H1 (cell line): ENCODE results near the gene MEF2D. TPM values are rescaled to one million over a fixed set of nuclear protein-coding genes. Genes with fewer than 3 reads are reported as not detected.

Source experiments
- CTCF ChIA-PET: fragments of 300-600 bp; sonication (Branson Sonifier 250); formaldehyde crosslinking; loops from one replicate; lab custom pipeline; 2021; ENCODE audit not compliant: partially characterized antibody; lab: Charles Lee
- POLR2A ChIA-PET: fragments of 300-600 bp; sonication (Branson Sonifier 250); formaldehyde crosslinking; loops from one replicate; lab custom pipeline; 2021; ENCODE audit warnings: inconsistent platforms; ENCODE audit not compliant: partially characterized antibody; lab: Charles Lee
- DNase-seq, 2 experiments: peaks; one replicate each; pipeline versions ENCODE4 v3.0.0 to v3.0.0-alpha.2; 2010 to 2022; ENCODE audit warnings: low spot score in 2 of 2, low read depth in 1 of 2, mixed read lengths in 1 of 2
- FAIRE-seq: peaks from 2 replicates; lab custom pipeline; 2011; peaks lifted over from hg19 to GRCh38; lab: Jason Lieb, UNC
- H2AFZ ChIP-seq: 2 replicates; pipeline ENCODE4 v1.8.1; 2012; ENCODE audit warnings: low read length, inconsistent platforms
- H2AK5ac ChIP-seq: 2 replicates; pipeline ENCODE4 v1.6.1; 2013; ENCODE audit warnings: low read depth, low read length
- H2BK120ac ChIP-seq: replicated peaks from 2 replicates; pipeline ENCODE3; 2013; ENCODE audit warnings: low read depth, low read length, inconsistent platforms
- H2BK12ac ChIP-seq: 2 replicates; pipeline ENCODE4 v1.6.1; 2013; ENCODE audit warnings: low read depth, low read length
- H2BK15ac ChIP-seq: 2 replicates; pipeline ENCODE4 v1.6.1; 2013; ENCODE audit warnings: low read length
- H2BK20ac ChIP-seq: 2 replicates; pipeline ENCODE4 v1.6.1; 2013; ENCODE audit warnings: low read length
- H2BK5ac ChIP-seq: 2 replicates; pipeline ENCODE4 v1.6.1; 2013; ENCODE audit warnings: low read depth, low read length
- H3K14ac ChIP-seq: 2 replicates; pipeline ENCODE4 v1.6.1; 2013; ENCODE audit warnings: inconsistent platforms; ENCODE audit not compliant: insufficient read length
- H3K18ac ChIP-seq: 2 replicates; pipeline ENCODE4 v1.6.1; 2013; ENCODE audit warnings: low read length; ENCODE audit errors: extremely low read depth
- H3K23ac ChIP-seq: 2 replicates; pipeline ENCODE4 v1.6.1; 2013; ENCODE audit warnings: inconsistent platforms; ENCODE audit not compliant: insufficient read length
- H3K23me2 ChIP-seq: 2 replicates; pipeline ENCODE4 v1.6.1; 2013; ENCODE audit warnings: low read depth, low read length
- H3K27ac ChIP-seq: 2 replicates; pipeline ENCODE4 v1.6.1; 2011; ENCODE audit warnings: low read depth, low read length, inconsistent platforms
- H3K27me3 ChIP-seq, 4 experiments: replicated peaks in 1 of 4; 1 replicate in 1 of 4; 2 replicates in 3 of 4; pipeline versions ENCODE4 v1.6.1 to v1.8.1; 2011 to 2013; ENCODE audit warnings: low read length in 3 of 4, mild to moderate bottlenecking in 3 of 4, inconsistent platforms in 2 of 4, mixed read lengths in 2 of 4, moderate library complexity in 1 of 4; ENCODE audit not compliant: control insufficient read depth in 3 of 4, insufficient read depth in 3 of 4; ENCODE audit errors: extremely low read depth in 1 of 4
- H3K36me3 ChIP-seq, 4 experiments: 2 replicates each; pipeline versions ENCODE4 v1.6.1 to v1.8.1; 2011 to 2013; ENCODE audit warnings: mild to moderate bottlenecking in 4 of 4, low read length in 3 of 4, moderate library complexity in 2 of 4, control low read depth in 1 of 4, inconsistent platforms in 1 of 4; ENCODE audit not compliant: insufficient read depth in 4 of 4, control insufficient read depth in 2 of 4
- H3K4ac ChIP-seq: replicated peaks from 2 replicates; pipeline ENCODE3; 2013; ENCODE audit warnings: low read length, low read depth, mixed read lengths, inconsistent platforms; ENCODE audit not compliant: insufficient read length
- H3K4me1 ChIP-seq, 4 experiments: replicated peaks in 1 of 4; 1 replicate in 1 of 4; 2 replicates in 3 of 4; pipeline versions ENCODE4 v1.6.1 to v1.8.1; 2011 to 2013; ENCODE audit warnings: low read length in 3 of 4, inconsistent platforms in 2 of 4, mixed read lengths in 1 of 4; ENCODE audit not compliant: insufficient read depth in 4 of 4, control insufficient read depth in 3 of 4
- H3K4me2 ChIP-seq, 2 experiments: 2 replicates each; pipeline versions ENCODE4 v1.6.1 to v1.8.1; 2011 to 2013; ENCODE audit warnings: low read depth in 2 of 2, low read length in 2 of 2, control low read depth in 1 of 2, inconsistent platforms in 1 of 2, mild to moderate bottlenecking in 1 of 2; ENCODE audit not compliant: insufficient read depth in 1 of 2
- H3K4me3 ChIP-seq, 4 experiments: fragments of 200-600, 300-600 bp in 1 of 4; sonication (generic), shearing (Covaris generic), sonication (Bioruptor Twin) in 1 of 4; 2 replicates each; pipeline versions ENCODE4 v1.5.1 to v1.8.1; 2011 to 2016; ENCODE audit warnings: low read length in 4 of 4, low read depth in 3 of 4, control low read depth in 2 of 4, inconsistent platforms in 2 of 4, mild to moderate bottlenecking in 2 of 4, mixed read lengths in 1 of 4, moderate library complexity in 1 of 4; ENCODE audit not compliant: insufficient read depth in 2 of 4; ENCODE audit errors: extremely low read depth in 1 of 4
- H3K56ac ChIP-seq: replicated peaks from 2 replicates; pipeline ENCODE3; 2013; ENCODE audit warnings: low read depth, mild to moderate bottlenecking, mixed read lengths, low read length, inconsistent platforms; ENCODE audit not compliant: insufficient read length
- H3K79me1 ChIP-seq: 2 replicates; pipeline ENCODE4 v1.6.1; 2013; ENCODE audit warnings: low read depth, low read length, control low read depth
- H3K79me2 ChIP-seq, 2 experiments: 2 replicates each; pipeline versions ENCODE4 v1.6.1 to v1.8.1; 2012 to 2013; ENCODE audit warnings: low read length in 2 of 2, mild to moderate bottlenecking in 2 of 2, inconsistent platforms in 1 of 2; ENCODE audit not compliant: insufficient read depth in 2 of 2, control insufficient read depth in 1 of 2
- H3K9ac ChIP-seq, 4 experiments: replicated peaks in 1 of 4; 1 replicate in 1 of 4; 2 replicates in 3 of 4; pipeline versions ENCODE4 v1.6.1 to v1.8.1; 2011 to 2013; ENCODE audit warnings: low read depth in 3 of 4, low read length in 3 of 4, control low read depth in 2 of 4, mild to moderate bottlenecking in 2 of 4, moderate library complexity in 2 of 4, inconsistent platforms in 1 of 4; ENCODE audit errors: extremely low read depth in 1 of 4
- H3K9me3 ChIP-seq, 2 experiments: 2 replicates each; pipeline versions ENCODE4 v1.6.1 to v1.8.1; 2012 to 2013; ENCODE audit warnings: mild to moderate bottlenecking in 2 of 2, moderate library complexity in 2 of 2, control low read depth in 1 of 2, inconsistent platforms in 1 of 2, low read depth in 1 of 2, low read length in 1 of 2, mixed read lengths in 1 of 2; ENCODE audit not compliant: insufficient read depth in 2 of 2
- H4K20me1 ChIP-seq, 2 experiments: replicated peaks in 1 of 2; 2 replicates each; pipeline versions ENCODE3 to v1.8.1; 2011 to 2013; ENCODE audit warnings: inconsistent platforms in 2 of 2, low read length in 2 of 2, mild to moderate bottlenecking in 1 of 2; ENCODE audit not compliant: insufficient read depth in 2 of 2, control insufficient read depth in 1 of 2
- H4K5ac ChIP-seq: 2 replicates; pipeline ENCODE4 v1.6.1; 2013; ENCODE audit warnings: low read length, low read depth, mixed read lengths, inconsistent platforms; ENCODE audit not compliant: insufficient read length
- H4K8ac ChIP-seq: 2 replicates; pipeline ENCODE4 v1.8.0; 2013; ENCODE audit warnings: mild to moderate bottlenecking, moderate library complexity, low read length, inconsistent platforms; ENCODE audit not compliant: insufficient read depth; ENCODE audit errors: extremely low read depth
- H4K91ac ChIP-seq: replicated peaks from 2 replicates; pipeline ENCODE3; 2013; ENCODE audit warnings: low read length, mixed read lengths, inconsistent platforms; ENCODE audit not compliant: insufficient read length
- CHD1 ChIP-seq: IDR thresholded peaks from 2 replicates; pipeline ENCODE4 v1.6.1; 2012; ENCODE audit warnings: low read depth, low read length, improper control_type of control experiment
- EGR1 ChIP-seq: IDR thresholded peaks from 2 replicates; pipeline ENCODE4 v1.6.1; 2011; ENCODE audit warnings: low read depth, low read length, borderline replicate concordance
- EZH2 ChIP-seq: fragments of 200-600 bp; sonication (generic); IDR thresholded peaks from 2 replicates; pipeline ENCODE4 v1.7.1; 2012; ENCODE audit warnings: low read depth, mild to moderate bottlenecking, moderate library complexity, low read length, inconsistent platforms; ENCODE audit not compliant: severe bottlenecking
- KDM1A ChIP-seq: fragments of 200-600, 300-600 bp; sonication (generic); IDR thresholded peaks from 2 replicates; pipeline ENCODE4 v1.7.1; 2016; ENCODE audit warnings: mild to moderate bottlenecking, low read length, borderline replicate concordance
- NANOG ChIP-seq: IDR thresholded peaks from 2 replicates; pipeline ENCODE4 v1.6.1; 2011; ENCODE audit warnings: low read length, low read depth, mild to moderate bottlenecking, inconsistent platforms; ENCODE audit not compliant: insufficient read depth, poor library complexity, severe bottlenecking
- NRF1 ChIP-seq: IDR thresholded peaks from 2 replicates; pipeline ENCODE4 v1.6.1; 2011; ENCODE audit warnings: mild to moderate bottlenecking, low read depth, low read length, improper control_type of control experiment
- SAP30 ChIP-seq: fragments of 300-600 bp; sonication (generic); IDR thresholded peaks from 2 replicates; pipeline ENCODE4 v1.7.1; 2012; ENCODE audit warnings: low read length, moderate library complexity, mild to moderate bottlenecking, inconsistent platforms; ENCODE audit not compliant: insufficient read depth, insufficient replicate concordance
- SIRT6 ChIP-seq: IDR thresholded peaks from one replicate; pipeline ENCODE4 v1.7.1; 2012; ENCODE audit warnings: low read length, inconsistent platforms
- SIX5 ChIP-seq: IDR thresholded peaks from 2 replicates; pipeline ENCODE4 v1.6.1; 2011; ENCODE audit warnings: mild to moderate bottlenecking, low read depth, low read length
- TAF1 ChIP-seq: IDR thresholded peaks from 2 replicates; pipeline ENCODE4 v1.6.1; 2011; ENCODE audit warnings: mild to moderate bottlenecking, low read depth, low read length
- TBP ChIP-seq: IDR thresholded peaks from 2 replicates; pipeline ENCODE4 v1.6.1; 2011; ENCODE audit warnings: low read depth, low read length, improper control_type of control experiment
- WGBS, 2 experiments: shearing (Covaris generic) in 1 of 2; methylation state at CpG; one replicate each; pipeline versions ENCODE4 v1.1.6 to v1.1.7; 2013 to 2015; ENCODE audit warnings: low lambda C conversion rate in 2 of 2, mixed read lengths in 2 of 2, inconsistent platforms in 1 of 2, low coverage in 1 of 2, missing lambda C conversion rate in 1 of 2; ENCODE audit not compliant: insufficient replicate concordance in 2 of 2, insufficient coverage in 1 of 2, insufficient read length in 1 of 2; ENCODE audit errors: extremely low coverage in 1 of 2, missing lambda C conversion rate in 1 of 2; 5-methylcytosine and 5-hydroxymethylcytosine counted together
- polyA plus RNA-seq, 7 experiments: library from polyadenylated mRNA; depleted of rRNA in 3 of 7; stranded (reverse) in 5 of 7; unstranded in 2 of 7; fragments of >200 nt in 5 of 7; fragments of 200-250 nt in 2 of 7; gene quantifications; 1 replicate in 5 of 7; 2 replicates in 1 of 7; 4 replicates in 1 of 7; pipeline versions ENCODE4 v1.2.1 to v1.2.3, GENCODE V29; 2011 to 2013; ENCODE audit warnings: missing spikeins in 2 of 7, mixed read lengths in 2 of 7
- total RNA-seq: library from RNA; stranded (reverse); fragmentation: NEBNext Ultra II Directional; extraction: Animal tissue kit (Norgen Biotek cat#: 25700); gene quantifications from 2 replicates; pipeline ENCODE4 v1.2.1, GENCODE V29; 2021
- TF ChIP-seq, protein P1 (sequence below): IDR thresholded peaks from 2 replicates; pipeline ENCODE4 v1.6.1; 2011; ENCODE audit warnings: low read length, improper control_type of control experiment
- TF ChIP-seq, protein P2 (sequence below): IDR thresholded peaks from 2 replicates; pipeline ENCODE4 v1.6.1; 2012; ENCODE audit warnings: inconsistent platforms

The MEF2D gene
- total and polyA plus RNA-seq, 2 of the 8 experiments (the other 6 are each of a cell fraction or from before 2014, with no cell fraction given), result 17.3 to 20.3 TPM

- Histone ChIP-seq H4K20me1 (no peaks in the 10 kb centered on the region), H3K79me2 (no peaks in the 10 kb centered on the region), H3K23ac (no peak overlapping the region), H3K56ac (no peak overlapping the region), H3K36me3 (no peaks in the 10 kb centered on the region), H3K27me3 (no peaks in the 10 kb centered on the region; a peak in 1 of 7 replicates), H3K4me2 (no peak overlapping the region), H3K14ac (no peak overlapping the region), H2AFZ (no peak overlapping the region), H3K23me2 (peaks cover 5% of the 10 kb centered on the region), H4K5ac (no peak overlapping the region), H3K4ac (no peak overlapping the region), H2BK120ac (no peak overlapping the region), H4K91ac (no peak overlapping the region), H2BK5ac (no peak overlapping the region), H3K79me1 (no peaks in the 10 kb centered on the region), H3K18ac (no peak overlapping the region), H3K4me1 (peaks cover 0 to 17% (median 7%) of the 10 kb centered on the region in 4 experiments; a peak in 5 of 7 replicates), H2BK15ac (no peak overlapping the region), H3K9ac (no peak overlapping the region), H2BK20ac (0 out of 2 replicates have a peak overlapping the region, but pooled peaks have one; percentile 23), H3K27ac (no peak overlapping the region), H2BK12ac (no peak overlapping the region), H2AK5ac (peak overlapping the region; percentile 1; the same call in 1 of the 2 replicates), H3K9me3 (no peaks in the 10 kb centered on the region), H4K8ac (no peak overlapping the region), H3K4me3 (no peak overlapping the region)
- POLR2A ChIA-PET, result interaction anchor here (0.9 to 1.5 kb wide), 4 partner anchors 15 to 163 kb away, joined by 3 to 6 read pairs (median 4); partner anchors contain the start of gene NAXE
- TF ChIP-seq TAF1 (no peak), KDM1A (no peak), EZH2 (no peak), CHD1 (no peak), SIRT6 (no peak), NRF1 (no peak), NANOG (no peak), EGR1 (no peak), SIX5 (no peak), SAP30 (no peak), TBP (no peak)
- TF ChIP-seq, protein P1, sequence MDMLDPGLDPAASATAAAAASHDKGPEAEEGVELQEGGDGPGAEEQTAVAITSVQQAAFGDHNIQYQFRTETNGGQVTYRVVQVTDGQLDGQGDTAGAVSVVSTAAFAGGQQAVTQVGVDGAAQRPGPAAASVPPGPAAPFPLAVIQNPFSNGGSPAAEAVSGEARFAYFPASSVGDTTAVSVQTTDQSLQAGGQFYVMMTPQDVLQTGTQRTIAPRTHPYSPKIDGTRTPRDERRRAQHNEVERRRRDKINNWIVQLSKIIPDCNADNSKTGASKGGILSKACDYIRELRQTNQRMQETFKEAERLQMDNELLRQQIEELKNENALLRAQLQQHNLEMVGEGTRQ, result no peak
- TF ChIP-seq, protein P2, sequence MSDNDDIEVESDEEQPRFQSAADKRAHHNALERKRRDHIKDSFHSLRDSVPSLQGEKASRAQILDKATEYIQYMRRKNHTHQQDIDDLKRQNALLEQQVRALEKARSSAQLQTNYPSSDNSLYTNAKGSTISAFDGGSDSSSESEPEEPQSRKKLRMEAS, result no peak
- no peak for FAIRE-seq
- CTCF ChIA-PET, result interaction anchor here (0.6 to 5.5 kb wide), 13 partner anchors 10 to 1206 kb away, joined by 3 to 62 read pairs (median 5); partner anchors contain the start of gene ENTREP3
- 89% methylated on average over 4 of the region's 4 CpGs; no CpG with 5 or more reads in 1 of the 2 experiments for WGBS, 2 experiments
- DNase-seq, result no peak
These were observed 39.5 kb downstream of the MEF2D start for GRCh38 chr1:156461109-156461508.
